ENCODE data around the gene B4GALT3.

B4GALT3 gene

GRCh38 chr1:161165742-161166668 lies 11.3 kb downstream of the B4GALT3 start, which contains the start of gene PPOX:
Gene PPOX (plus strand): TSS chr1:161166426. CDS start chr1:161166848, 422 bp downstream.
- Histone ChIP-seq H3K36me3 (ENCODE audit: control insufficient read depth, low read depth, low read length) (peaks cover 22% of the 10 kb centered on the region), H3K4me3 (ENCODE audit: low read length) (peak within 1 kb of the TSS; percentile 76)

DNA sequence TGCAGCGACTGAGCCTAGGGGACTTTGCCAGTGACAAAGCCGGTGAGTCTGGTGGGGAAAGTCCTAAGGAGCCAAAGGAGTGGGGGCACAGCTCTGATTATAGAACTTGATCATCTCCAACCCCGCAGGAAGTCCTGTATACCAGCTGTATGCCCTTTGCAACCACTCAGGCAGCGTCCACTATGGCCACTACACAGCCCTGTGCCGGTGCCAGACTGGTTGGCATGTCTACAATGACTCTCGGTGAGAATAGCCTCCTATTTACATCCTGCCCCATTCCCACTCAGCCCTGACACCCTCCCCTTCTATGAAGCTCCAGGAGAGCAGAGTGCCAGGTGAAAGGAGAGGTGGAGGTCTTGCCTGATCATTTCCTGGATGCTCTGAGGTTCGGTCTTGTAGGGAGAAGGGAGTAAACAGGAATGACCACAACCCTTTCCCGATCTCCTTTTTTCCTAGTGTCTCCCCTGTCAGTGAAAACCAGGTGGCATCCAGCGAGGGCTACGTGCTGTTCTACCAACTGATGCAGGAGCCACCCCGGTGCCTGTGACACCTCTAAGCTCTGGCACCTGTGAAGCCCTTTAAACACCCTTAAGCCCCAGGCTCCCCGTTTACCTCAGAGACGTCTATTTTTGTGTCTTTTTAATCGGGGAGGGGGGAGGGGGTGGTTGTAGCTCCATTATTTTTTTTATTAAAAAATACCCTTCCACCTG lies 12.3 kb downstream of the B4GALT3 start:
- Histone ChIP-seq H3K36me3 (ENCODE audit: control insufficient read depth, low read depth, low read length) (peaks cover 14% of the 10 kb centered on the region), H3K27ac (ENCODE audit: low read length) (no peak overlapping the region), H3K9me3 (ENCODE audit: control insufficient read depth, low read depth, low read length) (no peaks in the 10 kb centered on the region), H3K27me3 (ENCODE audit: control insufficient read depth, insufficient read depth, low read length) (no peaks in the 10 kb centered on the region), H3K4me3 (ENCODE audit: low read length) (peak overlapping the region; percentile 76), H3K4me1 (ENCODE audit: control insufficient read depth, low read depth, low read length) (peaks cover 6% of the 10 kb centered on the region), H3K9ac (ENCODE audit: low read length) (peak overlapping the region; percentile 66)

More at GRCh38 chr1:161165742-161166668, 11.3 kb downstream of the B4GALT3 start, which contains the start of gene PPOX:
- Histone ChIP-seq H3K9ac (ENCODE audit: low read length) (peak within 1 kb of the TSS; percentile 66), H3K4me1 (ENCODE audit: control insufficient read depth, low read depth, low read length) (peaks cover 2% of the 10 kb centered on the region), H3K27me3 (ENCODE audit: control insufficient read depth, insufficient read depth, low read length) (no peaks in the 10 kb centered on the region), H3K9me3 (ENCODE audit: control insufficient read depth, low read depth, low read length) (no peaks in the 10 kb centered on the region), H3K27ac (ENCODE audit: low read length) (peak within 1 kb of the TSS; percentile 74)

DNA sequence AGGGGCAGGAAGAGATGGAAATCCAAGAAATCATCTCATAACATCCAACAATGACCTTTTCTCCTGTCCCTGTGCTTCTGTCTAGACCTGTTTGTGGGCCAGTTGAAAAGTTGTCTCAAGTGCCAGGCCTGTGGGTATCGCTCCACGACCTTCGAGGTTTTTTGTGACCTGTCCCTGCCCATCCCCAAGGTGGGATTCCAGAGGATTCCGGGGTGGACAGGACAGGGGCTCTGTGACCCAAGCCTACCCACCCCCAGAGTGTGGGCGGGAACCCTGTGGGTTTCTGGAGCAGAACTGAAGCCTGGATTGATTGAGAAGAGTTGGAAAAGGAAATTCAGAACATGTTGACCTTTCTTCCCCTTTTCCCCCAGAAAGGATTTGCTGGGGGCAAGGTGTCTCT lies 13.5 kb downstream of the B4GALT3 start:
- no peak overlapping the region for H3K4me3 ChIP-seq (ENCODE audit: low read length)
- peaks cover 9% of the 10 kb centered on the region for H3K36me3 ChIP-seq (ENCODE audit: control insufficient read depth, low read depth, low read length)
- no peaks in the 10 kb centered on the region for H3K9me3 ChIP-seq (ENCODE audit: control insufficient read depth, low read depth, low read length)
- no peak overlapping the region for H3K27ac ChIP-seq (ENCODE audit: low read length)
- H3K4me1 ChIP-seq (ENCODE audit: control insufficient read depth, low read depth, low read length) = peaks cover 7% of the 10 kb centered on the region
- no peak overlapping the region for H3K9ac ChIP-seq (ENCODE audit: low read length)
- no peaks in the 10 kb centered on the region for H3K27me3 ChIP-seq (ENCODE audit: control insufficient read depth, insufficient read depth, low read length)

DNA sequence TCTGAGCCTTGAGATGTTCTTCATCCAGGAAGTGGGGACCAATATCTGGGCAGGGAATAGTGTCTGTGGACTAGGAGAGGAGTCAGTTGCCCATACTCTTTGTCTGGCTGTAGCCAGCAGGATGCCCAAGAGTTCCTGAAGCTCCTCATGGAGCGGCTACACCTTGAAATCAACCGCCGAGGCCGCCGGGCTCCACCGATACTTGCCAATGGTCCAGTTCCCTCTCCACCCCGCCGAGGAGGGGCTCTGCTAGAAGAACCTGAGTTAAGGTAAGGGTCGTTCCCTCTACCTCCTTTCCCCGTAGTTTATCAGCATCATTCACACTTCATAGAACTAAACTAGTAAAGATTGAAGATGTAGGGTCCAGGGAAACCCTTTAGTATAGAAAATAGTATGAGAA lies 14.5 kb downstream of the B4GALT3 start:
- H3K4me1 ChIP-seq (ENCODE audit: control insufficient read depth, low read depth, low read length) = peaks cover 11% of the 10 kb centered on the region
- no peaks in the 10 kb centered on the region for H3K9me3 ChIP-seq (ENCODE audit: control insufficient read depth, low read depth, low read length)
- H3K27ac ChIP-seq (ENCODE audit: low read length) = no peak overlapping the region
- H3K4me3 ChIP-seq (ENCODE audit: low read length) = no peak overlapping the region
- no peak overlapping the region for H3K9ac ChIP-seq (ENCODE audit: low read length)
- H3K27me3 ChIP-seq (ENCODE audit: control insufficient read depth, insufficient read depth, low read length) = no peaks in the 10 kb centered on the region
- peaks cover 16% of the 10 kb centered on the region for H3K36me3 ChIP-seq (ENCODE audit: control insufficient read depth, low read depth, low read length)

GRCh38 chr1:161162052-161162451 lies 15.3 kb downstream of the B4GALT3 start:
- H3K9ac ChIP-seq (ENCODE audit: low read length) = no peak overlapping the region
- no peak overlapping the region for H3K4me3 ChIP-seq (ENCODE audit: low read length)
- no peaks in the 10 kb centered on the region for H3K27me3 ChIP-seq (ENCODE audit: control insufficient read depth, insufficient read depth, low read length)
- peaks cover 21% of the 10 kb centered on the region for H3K36me3 ChIP-seq (ENCODE audit: control insufficient read depth, low read depth, low read length)
- no peak overlapping the region for H3K27ac ChIP-seq (ENCODE audit: low read length)
- peaks cover 11% of the 10 kb centered on the region for H3K4me1 ChIP-seq (ENCODE audit: control insufficient read depth, low read depth, low read length)
- H3K9me3 ChIP-seq (ENCODE audit: control insufficient read depth, low read depth, low read length) = no peaks in the 10 kb centered on the region

DNA sequence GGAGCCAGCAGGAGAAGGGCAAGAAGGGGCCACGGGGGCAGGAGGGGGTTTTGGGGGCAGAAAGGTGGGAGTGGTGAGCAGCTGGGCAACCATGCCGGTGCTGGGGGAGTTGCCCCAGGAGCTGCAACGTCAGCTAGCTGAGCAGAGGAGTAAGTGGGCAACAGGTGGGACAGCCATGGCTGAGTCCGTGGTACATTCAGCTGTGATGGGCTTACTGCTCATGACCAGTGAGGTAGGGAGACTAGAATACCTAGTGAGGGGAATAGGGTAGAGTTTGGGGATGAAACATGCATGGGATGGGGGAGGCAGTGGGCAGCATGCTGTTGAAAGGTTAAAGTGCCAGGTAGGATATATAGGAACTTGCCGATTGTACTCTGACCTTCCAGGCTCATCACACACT lies 15.7 kb downstream of the B4GALT3 start:
- Histone ChIP-seq H3K27ac (ENCODE audit: low read length) (no peak overlapping the region), H3K9me3 (ENCODE audit: control insufficient read depth, low read depth, low read length) (no peaks in the 10 kb centered on the region), H3K9ac (ENCODE audit: low read length) (no peak overlapping the region), H3K27me3 (ENCODE audit: control insufficient read depth, insufficient read depth, low read length) (no peaks in the 10 kb centered on the region), H3K36me3 (ENCODE audit: control insufficient read depth, low read depth, low read length) (peaks cover 23% of the 10 kb centered on the region), H3K4me1 (ENCODE audit: control insufficient read depth, low read depth, low read length) (peaks cover 11% of the 10 kb centered on the region), H3K4me3 (ENCODE audit: low read length) (no peak overlapping the region)

GRCh38 chr1:161160671-161161145 lies 16.6 kb downstream of the B4GALT3 start:
- H3K4me1 ChIP-seq (ENCODE audit: control insufficient read depth, low read depth, low read length) = peaks cover 11% of the 10 kb centered on the region
- no peak overlapping the region for H3K4me3 ChIP-seq (ENCODE audit: low read length)
- no peaks in the 10 kb centered on the region for H3K27me3 ChIP-seq (ENCODE audit: control insufficient read depth, insufficient read depth, low read length)
- peaks cover 23% of the 10 kb centered on the region for H3K36me3 ChIP-seq (ENCODE audit: control insufficient read depth, low read depth, low read length)
- no peak overlapping the region for H3K9ac ChIP-seq (ENCODE audit: low read length)
- no peaks in the 10 kb centered on the region for H3K9me3 ChIP-seq (ENCODE audit: control insufficient read depth, low read depth, low read length)
- H3K27ac ChIP-seq (ENCODE audit: low read length) = no peak overlapping the region

DNA sequence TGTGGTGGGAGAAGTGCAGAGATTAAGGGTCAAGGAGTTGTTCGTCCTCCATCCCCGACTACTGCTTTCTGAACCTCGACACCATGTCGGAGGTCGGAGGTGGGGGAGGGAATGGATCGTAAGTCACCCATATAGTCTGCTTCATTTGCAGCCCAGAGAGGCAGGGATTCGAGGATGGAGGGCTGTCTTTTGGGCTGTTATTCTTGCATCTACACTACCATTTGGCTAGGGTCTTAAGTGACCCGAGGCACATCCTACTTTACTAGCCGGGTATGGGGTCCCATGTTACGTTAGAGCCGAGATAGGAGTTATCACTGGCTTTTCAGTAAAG lies 17.4 kb downstream of the B4GALT3 start:
- Histone ChIP-seq H3K27me3 (ENCODE audit: control insufficient read depth, insufficient read depth, low read length) (no peaks in the 10 kb centered on the region), H3K4me3 (ENCODE audit: low read length) (peak overlapping the region; percentile 62), H3K9me3 (ENCODE audit: control insufficient read depth, low read depth, low read length) (no peaks in the 10 kb centered on the region), H3K36me3 (ENCODE audit: control insufficient read depth, low read depth, low read length) (peaks cover 23% of the 10 kb centered on the region), H3K27ac (ENCODE audit: low read length) (peak overlapping the region; percentile 77), H3K4me1 (ENCODE audit: control insufficient read depth, low read depth, low read length) (peaks cover 9% of the 10 kb centered on the region), H3K9ac (ENCODE audit: low read length) (peak overlapping the region; percentile 85)

DNA sequence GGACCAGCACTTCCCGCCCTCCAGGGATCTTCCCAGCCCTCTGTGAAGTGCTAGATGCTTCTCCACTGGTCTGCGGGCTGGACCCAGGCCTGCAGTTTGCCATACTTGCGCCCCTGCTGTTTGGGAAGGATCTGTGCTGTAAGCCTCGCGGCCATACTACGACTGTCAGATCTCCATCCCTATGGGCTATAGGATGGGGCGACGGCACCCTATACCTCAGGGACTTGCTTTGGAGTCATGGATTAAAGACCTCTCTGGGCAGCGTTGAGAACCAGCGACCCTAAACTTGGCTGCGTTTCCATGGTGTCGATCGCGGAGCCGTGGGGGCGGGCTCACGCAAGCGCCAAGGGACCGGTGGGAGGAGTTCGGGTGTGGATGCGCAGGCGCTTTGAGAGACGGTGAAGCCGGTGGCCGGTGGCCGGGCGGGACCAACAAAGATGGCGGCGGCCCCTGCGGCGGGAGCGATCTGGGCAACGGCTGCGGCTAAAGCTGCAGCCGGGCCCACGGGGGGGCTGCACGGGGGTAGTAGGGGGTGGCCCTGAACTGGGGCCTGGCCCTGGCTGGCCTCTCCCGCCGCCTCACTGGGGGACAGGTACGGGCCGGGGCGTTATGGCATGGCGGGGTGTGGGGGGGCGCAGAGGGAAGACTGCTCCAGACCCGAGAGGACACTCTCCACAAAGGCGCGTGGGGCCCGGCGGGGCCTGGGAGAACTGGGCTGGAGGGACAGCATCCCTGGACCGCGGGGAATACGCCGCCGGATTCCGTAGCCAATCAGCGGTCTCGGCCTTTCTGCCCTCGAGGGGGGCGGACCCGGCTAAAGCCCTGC lies 18.0 kb downstream of the B4GALT3 start, which contains the start of gene USP21:
TSS of gene USP21 (plus strand) at position 414 of the 826 bp plus-strand sequence. CDS start 1,141 bp downstream, outside the sequence.
- peaks cover 20% of the 10 kb centered on the region for H3K36me3 ChIP-seq (ENCODE audit: control insufficient read depth, low read depth, low read length)
- peak within 1 kb of the TSS; percentile 77 for H3K27ac ChIP-seq (ENCODE audit: low read length)
- H3K4me1 ChIP-seq (ENCODE audit: control insufficient read depth, low read depth, low read length) = peaks cover 11% of the 10 kb centered on the region
- no peaks in the 10 kb centered on the region for H3K9me3 ChIP-seq (ENCODE audit: control insufficient read depth, low read depth, low read length)
- peak within 1 kb of the TSS; percentile 62 for H3K4me3 ChIP-seq (ENCODE audit: low read length)
- peak within 1 kb of the TSS; percentile 85 for H3K9ac ChIP-seq (ENCODE audit: low read length)
- H3K27me3 ChIP-seq (ENCODE audit: control insufficient read depth, insufficient read depth, low read length) = no peaks in the 10 kb centered on the region

DNA sequence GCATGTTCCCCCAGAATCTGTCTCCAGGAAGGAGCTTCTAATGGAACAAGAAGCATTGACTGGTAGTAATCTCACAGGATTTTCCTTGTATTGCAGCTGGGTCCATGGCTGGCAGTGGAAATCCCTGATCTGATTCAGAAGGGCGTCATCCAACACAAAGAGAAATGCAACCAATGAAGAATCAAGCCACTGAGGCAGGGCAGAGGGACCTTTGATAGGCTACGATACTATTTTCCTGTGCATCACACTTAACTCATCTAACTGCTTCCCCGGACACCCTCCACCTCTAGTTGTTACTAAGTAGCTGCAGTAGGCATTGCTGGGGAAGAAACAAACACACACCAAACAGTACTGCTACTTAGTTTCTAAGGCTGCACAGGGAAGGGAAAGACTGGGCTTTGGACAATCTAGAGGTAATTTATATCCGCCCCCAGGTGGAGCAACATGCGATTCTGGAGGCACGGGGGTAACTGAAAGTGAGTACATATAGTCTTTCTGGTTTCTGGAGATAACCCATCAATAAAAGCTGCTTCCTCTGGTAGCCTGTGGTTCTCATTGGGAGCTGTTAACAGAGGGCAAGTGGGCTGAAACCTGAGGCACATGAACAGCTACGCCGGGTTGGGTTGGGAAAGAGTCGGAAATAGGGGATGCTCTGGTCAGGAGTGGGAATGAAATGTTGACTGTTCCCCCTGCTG lies 18.8 kb downstream of the B4GALT3 start:
- Histone ChIP-seq H3K4me1 (ENCODE audit: control insufficient read depth, low read depth, low read length) (peaks cover 11% of the 10 kb centered on the region), H3K4me3 (ENCODE audit: low read length) (peak overlapping the region; percentile 62), H3K36me3 (ENCODE audit: control insufficient read depth, low read depth, low read length) (peaks cover 17% of the 10 kb centered on the region), H3K27ac (ENCODE audit: low read length) (no peak overlapping the region), H3K9ac (ENCODE audit: low read length) (peak overlapping the region; percentile 85), H3K9me3 (ENCODE audit: control insufficient read depth, low read depth, low read length) (no peaks in the 10 kb centered on the region), H3K27me3 (ENCODE audit: control insufficient read depth, insufficient read depth, low read length) (no peaks in the 10 kb centered on the region)

All from iPS-18a (cell line).